NCI-H1417 treated with DMSO at 0.1 percent for 48 hours (cell line): Measurements from ENCODE around the gene NTSR1.

Source experiments
- DNase-seq: peaks from one replicate; lab custom pipeline; 2025; lab: John Stamatoyannopoulos, UW

NTSR1 gene

GRCh38 chr20:62755817-62756724, 47.4 kb downstream of the NTSR1 start:
- DNase-seq: no peak

GRCh38 chr20:62758226-62758912, 49.7 kb downstream of the NTSR1 start:
- no peak for DNase-seq

GRCh38 chr20:62759981-62760431, 51.4 kb downstream of the NTSR1 start:
- no peak for DNase-seq

GRCh38 chr20:62760471-62760855, 51.8 kb downstream of the NTSR1 start:
- no peak for DNase-seq

GRCh38 chr20:62760856-62761758, 52.5 kb downstream of the NTSR1 start:
- no peak for DNase-seq

- no peak for DNase-seq
Observed at GRCh38 chr20:62761759-62762131, 53.1 kb downstream of the NTSR1 start.

- no peak for DNase-seq
Observed at GRCh38 chr20:62762376-62762775, 53.7 kb downstream of the NTSR1 start.

GRCh38 chr20:62762801-62763368, 54.2 kb downstream of the NTSR1 start:
- no peak for DNase-seq

GRCh38 chr20:62763404-62763803, 54.8 kb downstream of the NTSR1 start:
- no peak for DNase-seq

GRCh38 chr20:62764156-62764935, 55.7 kb downstream of the NTSR1 start:
- no peak for DNase-seq

- DNase-seq: no peak
Observed at GRCh38 chr20:62765021-62765420, 56.4 kb downstream of the NTSR1 start.

- DNase-seq: no peak
Observed at GRCh38 chr20:62765432-62766070, 56.9 kb downstream of the NTSR1 start.

GRCh38 chr20:62766071-62766450, 57.4 kb downstream of the NTSR1 start:
- DNase-seq: no peak

- no peak for DNase-seq
Observed at GRCh38 chr20:62766716-62767115, 58.1 kb downstream of the NTSR1 start.

- DNase-seq: no peak
Observed at GRCh38 chr20:62768234-62768546, 59.6 kb downstream of the NTSR1 start.

GRCh38 chr20:62768551-62769287, 60.1 kb downstream of the NTSR1 start:
- no peak for DNase-seq

GRCh38 chr20:62769346-62770071, 60.9 kb downstream of the NTSR1 start:
- no peak for DNase-seq

GRCh38 chr20:62770111-62770910, 61.7 kb downstream of the NTSR1 start:
- DNase-seq: no peak

- no peak for DNase-seq
Observed at GRCh38 chr20:62770916-62771315, 62.3 kb downstream of the NTSR1 start.
